Measurements from ENCODE around the gene FBXO3.
"Not testable (repeated sequence)": the region's sequence is repeated elsewhere in the genome, so short reads cannot be mapped to it uniquely, and the experiment has no call there.

Gene FBXO3

DNA sequence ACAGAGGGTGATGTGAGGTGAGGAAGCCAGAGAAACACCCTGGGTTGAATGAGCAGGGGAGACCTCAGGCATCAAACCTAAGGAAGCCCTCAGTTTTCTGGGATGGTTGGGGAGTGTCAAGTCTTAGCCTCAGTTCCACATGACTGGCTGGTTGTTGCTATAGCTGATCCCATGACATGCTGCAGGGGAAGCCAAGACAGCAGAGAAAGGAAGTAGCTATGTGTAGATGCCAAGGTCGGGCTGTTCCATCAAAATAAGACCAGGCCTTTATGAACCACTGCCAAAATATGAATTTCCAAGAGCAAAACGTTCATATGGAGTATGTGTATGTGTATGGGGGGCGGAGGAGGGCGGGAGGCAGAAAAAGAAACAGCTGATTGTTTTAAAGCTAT lies 49.7 kb downstream of the FBXO3 start:
- no peak for DNase-seq

DNA sequence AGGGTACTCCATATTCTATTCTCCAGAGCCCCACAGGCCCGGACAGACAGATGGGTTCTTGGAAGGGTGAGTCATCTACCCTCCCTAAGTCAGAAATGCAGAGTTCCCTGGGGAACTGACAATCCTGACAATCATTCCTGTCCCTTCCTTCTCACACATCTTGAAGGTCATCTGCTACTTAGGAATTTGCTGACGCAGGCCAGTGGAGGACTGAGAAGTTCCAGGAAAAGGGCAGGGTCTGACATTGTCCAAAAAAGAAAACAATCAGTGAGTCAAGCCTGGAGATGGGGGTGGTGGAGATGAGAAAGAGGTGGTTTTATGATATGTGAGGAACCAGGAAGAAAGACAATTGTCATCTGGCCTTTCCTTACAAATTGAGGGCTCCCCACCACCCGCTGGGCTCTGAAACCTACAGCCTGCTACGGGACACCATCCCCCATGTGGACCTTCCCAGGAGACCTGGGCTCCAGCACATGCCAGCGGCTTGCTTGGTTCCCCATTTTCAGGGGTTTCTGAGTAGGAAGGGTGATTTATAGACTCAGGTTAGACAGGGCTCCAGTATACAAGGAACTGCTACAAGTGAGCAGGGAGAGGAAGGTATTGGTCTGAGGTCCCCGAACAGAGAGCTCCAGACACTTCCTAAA lies 51.0 kb downstream of the FBXO3 start:
- DNase-seq = peak; percentile 31

DNA sequence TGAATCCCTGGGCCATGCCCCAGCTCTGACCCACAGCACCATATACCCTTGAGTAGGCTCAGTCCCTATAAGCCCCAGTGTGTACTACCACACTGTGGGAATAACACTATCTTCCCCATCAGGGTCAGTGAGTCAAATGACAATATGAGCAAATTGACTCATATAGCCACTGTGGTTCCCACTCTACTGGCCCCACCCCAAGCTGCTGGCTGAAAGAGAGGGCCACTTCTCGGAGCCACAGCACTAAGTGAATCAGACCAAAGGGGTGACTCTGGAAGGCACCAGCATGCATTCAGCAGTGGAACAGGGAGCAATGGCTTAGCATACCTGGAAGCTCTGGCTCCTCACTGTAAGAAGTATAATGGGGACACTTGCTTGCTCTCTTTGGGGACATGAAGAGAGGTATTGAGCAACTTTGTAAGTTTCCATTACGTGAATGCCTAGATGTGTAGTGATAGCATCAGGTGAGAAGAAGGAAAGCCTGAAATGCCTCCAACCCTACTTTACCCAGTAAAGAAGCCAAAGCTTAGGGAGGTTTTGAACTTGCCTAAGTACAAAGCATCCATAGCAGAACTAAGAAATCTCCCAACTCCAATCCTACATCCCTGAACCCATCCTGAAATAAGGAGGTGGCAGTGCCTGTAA lies 51.6 kb downstream of the FBXO3 start:
- peak; percentile 25 for DNase-seq

DNA sequence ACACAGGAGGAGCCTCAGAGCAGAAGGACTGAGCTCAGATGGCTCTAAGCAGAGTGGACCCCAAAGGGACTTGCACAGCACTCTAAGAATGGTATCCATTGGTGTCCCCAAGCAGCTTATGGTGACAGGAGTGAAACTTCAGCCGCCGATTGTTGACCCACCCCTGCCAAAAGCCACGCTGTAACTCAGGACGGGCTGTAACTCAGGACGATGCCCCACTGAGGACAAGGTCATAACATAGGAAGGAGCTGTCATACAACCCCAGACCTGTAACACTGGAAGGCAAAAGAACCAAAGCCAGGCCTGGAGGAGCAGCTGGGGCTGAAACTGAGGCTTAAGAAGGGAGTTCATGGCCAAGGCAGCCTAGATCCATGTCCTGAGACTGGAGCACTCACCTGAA lies 52.3 kb downstream of the FBXO3 start:
- no peak for DNase-seq

DNA sequence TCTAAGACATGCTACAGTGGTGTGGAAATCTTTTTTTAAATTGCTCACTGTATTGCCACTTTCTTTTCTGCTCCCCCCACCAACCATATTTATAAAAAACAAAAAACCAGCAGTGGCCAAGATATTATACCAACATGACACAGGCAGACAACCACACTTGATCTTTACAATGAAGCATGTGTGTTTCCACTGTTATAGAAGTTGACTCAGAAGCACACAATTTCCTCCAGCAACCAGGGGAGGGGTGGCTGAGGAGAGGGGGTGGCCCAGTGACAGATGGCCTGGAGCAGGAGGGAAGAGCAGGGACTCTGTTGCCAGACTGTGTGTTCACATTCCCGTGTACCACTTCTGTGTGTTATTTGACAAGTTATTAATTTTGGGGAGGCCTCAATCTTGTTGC lies 52.9 kb downstream of the FBXO3 start:
- no peak for DNase-seq

DNA sequence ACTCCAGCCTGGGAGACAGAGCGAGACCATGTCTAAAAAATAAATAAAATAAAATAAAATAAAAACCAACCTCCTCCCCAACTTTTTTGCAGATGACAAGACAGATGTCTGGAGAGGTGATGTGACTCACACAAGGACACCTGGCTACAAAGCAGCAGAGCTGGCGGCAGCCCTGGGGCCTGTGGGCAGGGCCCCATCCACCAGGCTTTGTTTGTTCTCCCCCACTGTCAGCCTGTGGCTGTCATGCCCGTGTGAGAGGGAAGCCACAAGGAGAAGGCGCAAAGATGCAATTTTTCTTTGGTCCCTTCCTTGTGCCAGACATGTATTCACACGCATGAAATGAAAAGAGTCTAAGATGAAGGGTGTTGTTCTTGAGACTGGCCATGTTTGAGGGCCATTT lies 54.7 kb downstream of the FBXO3 start:
- no peak for DNase-seq

DNA sequence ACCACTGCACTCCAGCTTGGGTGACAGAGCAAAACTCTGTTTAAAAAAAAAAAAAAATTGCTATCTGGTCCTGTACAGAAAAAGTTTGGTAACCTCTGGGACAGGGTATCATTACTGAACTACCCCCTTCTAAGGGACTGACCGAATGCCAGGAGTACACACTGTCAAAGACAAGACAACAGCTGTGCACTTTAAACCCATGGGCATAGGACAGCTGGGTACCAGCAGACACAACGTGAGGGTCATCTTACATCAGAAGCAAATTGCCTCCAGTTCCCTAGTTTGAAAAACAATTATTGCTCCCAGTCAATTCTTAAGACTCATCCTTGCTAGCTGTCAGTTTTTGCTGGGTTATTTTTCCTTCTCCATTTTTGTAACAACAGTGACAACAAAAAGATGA lies 55.9 kb downstream of the FBXO3 start:
- DNase-seq = no peak

DNA sequence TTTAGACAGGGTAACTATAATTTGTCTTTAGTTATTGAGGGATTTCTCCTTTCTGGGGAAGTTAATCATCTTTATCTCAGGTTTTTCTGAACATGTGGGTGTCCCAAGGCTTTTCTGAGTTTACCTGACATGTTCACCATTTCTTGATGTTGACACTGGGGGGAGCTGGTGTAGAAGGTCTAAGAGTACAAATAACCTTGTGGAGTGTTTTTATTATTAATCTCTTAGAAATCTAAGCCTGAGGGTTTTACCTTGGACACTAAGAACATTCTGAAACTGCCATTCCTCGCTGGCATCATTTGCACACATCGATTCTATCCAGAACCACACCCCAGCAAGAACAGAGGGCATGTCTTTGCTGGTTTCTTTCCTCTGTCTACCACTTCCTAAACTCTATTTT lies 58.1 kb downstream of the FBXO3 start:
- no peak for DNase-seq

DNA sequence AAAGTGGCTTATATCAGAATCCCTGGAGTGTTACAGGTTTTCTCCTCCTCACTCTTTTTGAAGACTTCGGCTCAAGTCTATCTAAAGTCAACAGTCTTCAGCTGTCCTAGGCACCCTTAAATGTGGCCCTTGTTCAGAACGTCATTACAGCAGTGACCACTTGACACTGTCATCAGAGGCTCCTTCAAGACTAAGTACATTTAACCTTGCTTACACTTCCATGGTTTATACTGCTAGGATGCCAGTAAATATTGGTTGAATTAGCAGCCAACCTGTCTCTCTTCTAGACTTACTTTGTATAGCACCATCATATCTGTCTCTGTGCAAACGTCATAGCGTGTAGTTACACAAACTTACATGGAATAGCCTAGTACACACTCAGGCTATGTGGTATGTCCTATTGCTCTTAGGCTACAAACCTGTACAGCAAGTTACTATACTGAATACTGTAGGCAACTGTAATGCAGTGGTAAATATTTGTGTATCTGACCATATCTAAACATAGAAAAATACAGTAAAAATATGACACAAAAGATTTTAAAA lies 60.4 kb downstream of the FBXO3 start:
- DNase-seq = no peak

DNA sequence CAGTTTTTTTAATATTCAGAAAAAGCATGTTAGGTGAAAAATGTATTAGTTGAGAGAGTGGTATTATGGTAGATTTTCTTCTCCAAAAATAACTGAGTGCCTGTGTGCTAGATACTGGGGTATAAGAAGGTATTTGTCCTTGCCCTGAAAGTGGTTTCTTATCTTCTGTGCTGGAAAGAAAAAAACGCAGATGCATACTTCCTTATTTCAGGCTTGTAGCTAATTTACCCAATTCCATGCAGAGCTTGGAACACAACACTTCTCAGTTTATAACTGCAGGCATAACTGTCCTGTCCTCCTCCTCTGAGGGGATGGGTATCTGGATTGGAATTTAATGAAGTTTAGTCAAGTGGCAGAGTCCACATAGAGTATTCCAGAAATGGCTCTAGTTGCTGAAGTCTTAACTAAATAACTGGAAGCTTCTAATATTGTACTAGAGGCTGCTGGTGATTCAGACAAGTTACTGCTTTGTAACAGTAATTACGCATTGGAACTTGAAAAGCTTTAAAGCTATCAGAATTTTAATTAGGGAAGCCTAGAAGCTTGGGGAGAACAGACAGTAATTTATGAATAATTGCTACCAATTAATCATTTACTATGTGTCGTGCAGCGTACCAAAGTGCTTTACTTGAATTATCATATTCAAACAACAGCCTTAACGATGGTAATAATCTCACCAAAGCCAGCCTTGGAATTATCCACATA lies 61.0 kb downstream of the FBXO3 start:
- no peak for DNase-seq

DNA sequence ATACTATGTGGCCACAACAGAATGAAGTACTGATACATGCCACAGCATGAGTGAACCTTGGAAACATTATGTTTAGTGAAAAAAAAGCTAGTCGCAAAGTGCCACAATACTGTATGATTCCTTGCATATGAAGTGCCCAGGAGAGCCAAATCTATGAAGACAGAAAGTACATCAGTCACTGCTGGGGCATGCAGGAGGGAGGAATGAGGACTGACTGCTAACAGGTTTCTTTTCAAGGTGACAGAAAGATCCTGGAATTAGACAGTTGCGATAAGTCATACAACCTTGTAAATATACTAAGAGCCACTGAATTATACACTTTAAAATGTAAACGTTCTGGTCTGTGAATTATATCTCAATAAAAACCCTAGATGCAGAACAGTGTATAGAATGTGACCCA lies 61.9 kb downstream of the FBXO3 start:
- no peak for DNase-seq

DNA sequence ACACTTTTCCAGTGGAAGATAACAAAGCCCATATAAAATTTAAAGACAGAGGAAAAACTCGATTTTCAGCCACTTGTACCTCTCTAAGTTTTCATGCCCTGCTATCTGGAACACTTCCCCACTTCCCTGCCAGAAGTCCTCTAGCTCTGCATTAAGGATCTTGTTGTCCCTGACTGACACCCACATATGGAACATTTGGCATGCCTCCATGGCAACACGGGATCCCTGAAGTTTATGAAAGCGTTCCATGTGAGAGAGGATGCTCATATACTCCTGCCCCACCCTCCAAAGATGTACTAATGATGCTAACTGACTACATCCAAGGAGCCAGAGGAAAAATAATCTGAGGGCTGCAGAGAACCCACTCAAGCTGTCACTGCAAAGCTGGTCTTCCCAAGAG lies 64.9 kb downstream of the FBXO3 start:
- DNase-seq = no peak

DNA sequence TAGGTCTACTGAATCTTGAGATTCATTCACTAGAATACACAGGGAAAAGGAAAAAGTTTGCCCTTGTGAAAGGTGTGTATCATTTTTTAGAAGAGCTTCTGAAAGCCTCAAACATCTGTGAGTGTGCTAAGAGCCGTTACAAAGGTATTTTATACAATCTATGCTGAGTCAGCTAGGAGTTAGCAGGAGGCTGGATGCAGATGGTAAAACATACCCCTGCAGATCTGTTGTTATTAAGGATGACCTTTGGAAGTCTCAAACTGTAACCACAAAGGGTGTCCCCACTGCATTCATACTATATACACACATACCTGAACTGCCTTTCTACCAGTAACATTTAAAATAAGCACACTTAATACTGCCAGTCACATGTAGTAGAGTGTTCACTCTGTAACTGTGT lies 65.3 kb downstream of the FBXO3 start:
- no peak for DNase-seq

DNA sequence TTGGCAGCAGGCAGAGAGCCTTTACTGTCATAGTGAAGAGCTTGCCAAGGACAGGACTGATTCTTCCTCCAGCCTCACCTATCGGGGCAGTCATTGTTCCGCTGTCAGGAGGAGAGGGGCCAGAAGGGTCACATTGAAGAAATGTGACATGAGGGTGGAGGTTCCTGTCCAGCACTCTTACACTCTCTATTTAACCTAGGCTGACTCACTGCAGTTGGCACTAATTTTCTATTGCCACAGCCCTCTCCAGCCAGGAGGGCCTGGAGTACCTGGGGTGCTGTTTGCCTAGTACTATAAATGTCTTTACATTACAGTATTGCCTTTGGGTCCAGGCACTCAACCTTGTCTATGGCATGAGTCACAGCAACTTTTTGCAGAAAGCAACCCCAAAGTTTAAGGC lies 66.5 kb downstream of the FBXO3 start:
- not testable (repeated sequence) for DNase-seq

DNA sequence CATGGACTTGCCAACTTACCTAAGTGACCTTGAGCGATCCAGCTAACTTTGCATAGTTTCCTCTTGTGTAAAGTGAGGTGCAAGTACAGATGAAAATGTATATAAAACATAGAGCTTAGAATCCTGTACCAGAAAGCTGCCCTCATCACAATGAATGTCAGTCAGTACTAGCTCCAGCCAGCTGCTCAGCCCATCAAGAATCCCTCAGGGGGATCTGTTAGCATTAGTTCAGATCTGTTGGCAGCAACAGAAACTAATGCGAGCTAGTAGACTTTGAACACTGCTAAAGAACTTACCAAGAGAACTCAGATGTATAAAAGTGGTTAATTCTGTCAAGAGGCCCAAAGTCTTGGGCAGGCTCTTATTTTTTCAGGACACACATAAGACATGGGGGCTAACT lies 67.4 kb downstream of the FBXO3 start:
- no peak for DNase-seq

DNA sequence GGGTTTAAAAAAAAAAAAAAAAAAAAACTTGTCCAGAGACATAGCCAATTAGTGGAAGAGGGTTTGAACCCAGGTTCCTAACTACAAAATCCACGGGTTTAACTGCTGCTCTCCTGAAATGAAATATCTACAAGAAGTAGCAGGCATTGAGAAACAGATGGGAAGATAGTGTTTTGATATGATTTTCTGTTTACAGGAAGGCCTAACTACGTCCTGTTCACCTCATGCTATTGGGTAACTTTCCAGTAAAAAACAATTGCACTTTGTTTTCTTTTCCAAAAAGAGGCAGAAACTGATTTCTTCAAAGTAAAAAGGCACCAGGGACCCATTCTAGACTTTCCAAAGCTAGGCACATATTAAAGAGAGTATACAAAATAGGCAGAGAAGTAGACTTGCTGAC lies 67.8 kb downstream of the FBXO3 start:
- DNase-seq = no peak

DNA sequence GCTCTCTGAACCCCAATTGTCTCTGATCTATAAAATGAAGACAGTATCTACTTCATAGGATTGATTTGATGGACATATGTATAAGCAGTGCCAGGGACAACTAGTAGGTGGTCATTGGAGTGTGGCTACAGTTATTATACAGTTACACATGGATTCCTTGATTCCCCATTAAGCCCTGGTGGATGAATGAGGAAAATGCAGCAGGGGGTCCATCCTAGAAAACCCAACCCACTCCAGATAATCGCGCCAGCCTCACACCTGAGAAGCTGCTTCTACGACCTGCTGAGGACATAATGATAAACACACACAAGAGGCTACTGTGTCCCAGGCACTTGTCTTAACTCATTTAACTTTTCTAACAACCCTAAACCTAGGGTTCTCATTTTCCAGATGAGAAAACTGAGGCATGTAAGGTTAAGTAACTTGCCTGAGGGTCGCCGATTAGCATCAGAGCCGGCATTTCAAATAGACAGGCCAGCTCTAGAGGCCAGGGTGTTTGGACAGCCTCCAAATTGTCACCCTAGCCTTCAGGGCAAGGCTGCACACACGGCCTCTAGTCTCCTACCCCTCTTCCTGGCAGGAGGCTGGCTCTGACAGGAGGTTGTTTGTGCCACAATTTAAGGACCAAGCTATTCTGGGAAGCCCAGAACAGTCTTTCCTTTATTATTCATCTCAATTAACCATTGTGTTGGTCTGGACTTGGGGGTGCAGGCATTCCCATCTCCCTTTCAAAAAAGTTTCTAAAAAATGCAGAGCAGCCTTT lies 69.9 kb downstream of the FBXO3 start:
- DNase-seq = no peak

DNA sequence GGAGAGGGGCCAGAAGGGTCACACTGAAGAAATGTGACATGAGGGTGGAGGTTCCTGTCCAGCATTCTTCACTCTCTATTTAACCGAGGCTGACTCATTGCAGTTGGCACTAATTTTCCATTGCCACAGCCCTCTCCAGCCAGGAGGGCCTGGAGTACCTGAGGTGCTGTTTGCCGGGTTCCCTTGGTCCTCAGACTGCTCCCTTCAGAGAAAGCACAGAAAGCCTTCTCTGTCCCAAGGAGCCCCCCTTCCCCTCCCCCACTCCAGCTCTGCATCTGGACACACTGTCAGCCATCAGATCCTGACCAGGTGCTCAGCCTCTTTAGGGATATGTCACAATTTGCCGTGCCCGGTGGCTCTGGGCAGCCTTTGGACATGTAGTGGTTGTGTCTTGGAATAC lies 70.5 kb downstream of the FBXO3 start:
- DNase-seq = no peak

DNA sequence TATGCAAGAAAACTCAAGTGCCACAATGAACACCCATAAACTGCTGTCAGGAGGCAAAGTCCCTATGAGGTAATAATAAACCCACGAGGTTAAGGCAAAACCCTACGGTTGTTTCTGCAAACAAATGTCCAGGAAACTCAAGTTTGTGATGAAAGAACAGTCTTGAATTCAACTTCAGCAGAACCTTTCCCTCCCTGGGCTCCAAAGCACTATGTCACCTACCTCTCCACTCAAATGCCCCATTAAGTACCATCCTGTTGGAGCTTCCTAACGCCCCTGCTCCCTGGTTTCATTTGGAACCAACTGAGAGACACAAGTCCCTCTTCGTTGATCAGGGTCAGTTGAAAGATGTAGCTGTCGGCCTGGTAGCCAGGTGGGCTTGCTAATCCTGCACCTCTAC lies 71.1 kb downstream of the FBXO3 start:
- DNase-seq = no peak

DNA sequence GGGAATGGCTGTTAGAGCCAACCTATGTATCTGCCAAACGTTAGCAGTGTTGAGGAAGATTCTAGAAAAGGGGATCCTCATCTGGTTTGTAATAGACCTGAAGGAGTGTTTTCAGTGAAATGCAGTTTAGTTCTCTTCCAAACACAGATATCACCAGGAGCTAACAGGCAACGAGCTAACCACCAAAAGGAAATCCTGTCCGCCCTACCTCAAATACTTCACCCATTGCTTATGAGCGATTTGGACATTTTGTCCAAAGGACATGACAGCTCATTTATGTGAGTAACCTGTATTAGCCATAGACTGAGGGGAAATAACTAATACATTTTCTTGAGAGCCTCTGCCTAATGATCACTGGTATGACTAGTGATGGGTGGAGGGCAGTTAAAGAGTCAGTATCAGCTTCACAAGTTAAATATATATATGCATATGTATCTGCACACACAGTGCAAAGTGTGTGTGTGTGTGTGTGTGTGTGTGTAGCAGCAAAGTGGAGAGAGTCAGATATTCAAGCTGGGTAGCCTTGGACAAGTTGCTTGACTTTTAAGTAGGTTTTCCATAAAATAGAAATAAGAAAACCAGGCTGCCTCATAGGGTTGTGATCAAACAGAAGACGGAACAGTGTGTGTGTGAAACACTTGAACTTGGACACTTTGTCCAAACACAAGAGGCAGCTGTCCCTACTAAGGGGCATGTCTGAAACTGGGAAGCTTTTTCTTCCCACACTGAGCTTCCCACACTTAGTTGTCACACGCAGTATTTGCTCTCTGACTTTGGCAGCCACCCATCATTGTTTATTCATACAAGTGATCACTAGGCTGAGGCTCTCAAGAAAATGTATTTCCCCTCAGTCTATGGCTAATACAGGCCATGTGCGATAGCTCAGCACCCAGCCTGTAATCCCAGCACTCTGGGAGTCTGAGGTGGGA lies 72.8 kb downstream of the FBXO3 start:
- DNase-seq = no peak

DNA sequence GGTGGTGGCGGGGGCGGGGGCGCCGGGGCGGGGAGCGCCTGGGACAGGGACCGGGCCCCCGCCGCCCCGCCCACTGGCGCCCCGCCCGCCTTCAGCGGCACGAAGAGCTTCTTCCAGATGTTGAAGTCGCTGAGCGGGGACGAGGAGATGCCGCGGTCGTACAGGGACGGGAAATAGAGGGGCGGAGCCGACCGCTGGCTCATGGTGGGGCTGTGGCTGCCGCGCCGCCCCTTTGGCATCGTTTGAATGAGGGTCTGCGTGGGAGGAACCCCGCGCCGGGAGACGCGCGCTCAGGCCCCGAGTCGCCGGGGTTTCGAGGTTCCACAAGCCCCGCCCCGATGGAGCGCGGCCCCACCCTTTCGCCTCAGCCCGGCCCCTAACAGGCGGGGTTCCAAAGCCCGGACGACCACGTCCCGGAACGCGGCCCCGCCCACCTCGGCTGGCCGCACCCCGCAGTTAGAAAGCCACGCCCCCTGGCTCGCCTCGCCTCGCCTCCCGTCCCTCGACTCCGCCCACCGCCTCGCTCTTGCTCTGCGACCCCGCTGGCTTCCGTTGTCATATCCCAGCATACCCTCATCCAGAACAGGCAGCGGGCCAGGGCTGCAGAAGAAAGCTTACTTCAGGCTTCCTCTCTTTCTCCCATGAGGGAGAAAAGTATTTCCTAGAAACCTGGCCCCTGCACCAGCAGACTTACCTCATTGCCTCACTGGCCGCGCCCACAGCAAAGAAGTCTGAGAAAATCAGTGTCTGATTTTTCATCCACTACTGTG lies 73.6 kb downstream of the FBXO3 start, which contains the start of gene C11orf91:
Gene C11orf91, minus strand, starts transcription at position 325 of the 770 bp plus-strand sequence. Its CDS starts 86 bp downstream, at position 239.
- peak; percentile 89 for DNase-seq

All from CD4-positive, alpha-beta T cell treated with Interferon gamma for 1 hour (primary cell).